ENCODE data around the gene PPARD.
A peak's percentile ranks its signal among the peaks of the same experiment; 100 is the strongest.
"Not testable (repeated sequence)": the region's sequence is repeated elsewhere in the genome, so short reads cannot be mapped to it uniquely, and the experiment has no call there.

The PPARD gene

GRCh38 chr6:35370785-35371493 lies 28.6 kb downstream of the PPARD start:
- DNase-seq (ENCODE audit: low spot score in 2 of 2): no peak
- no peaks in the 10 kb centered on the region for H3K27me3 ChIP-seq (ENCODE audit: low read depth)
- in situ Hi-C loops (cut with MboI; ENCODE audit: low sequenced_read_pairs): no loop called here
- no peak overlapping the region for H3K4me3 ChIP-seq
- no peaks in the 10 kb centered on the region for H3K9me3 ChIP-seq
- no peaks in the 10 kb centered on the region for H3K4me1 ChIP-seq
- no peaks in the 10 kb centered on the region for H3K36me3 ChIP-seq (replicated peaks)

- Histone ChIP-seq H3K36me3 (replicated peaks) (no peaks in the 10 kb centered on the region), H3K4me1 (no peaks in the 10 kb centered on the region), H3K27me3 (ENCODE audit: low read depth) (no peaks in the 10 kb centered on the region), H3K4me3 (no peak overlapping the region), H3K9me3 (no peaks in the 10 kb centered on the region)
- in situ Hi-C loops (cut with MboI; ENCODE audit: low sequenced_read_pairs): no loop called here
- DNase-seq (ENCODE audit: low spot score in 2 of 2): no peak
These were observed 29.3 kb downstream of the PPARD start for GRCh38 chr6:35371494-35372262.

DNA sequence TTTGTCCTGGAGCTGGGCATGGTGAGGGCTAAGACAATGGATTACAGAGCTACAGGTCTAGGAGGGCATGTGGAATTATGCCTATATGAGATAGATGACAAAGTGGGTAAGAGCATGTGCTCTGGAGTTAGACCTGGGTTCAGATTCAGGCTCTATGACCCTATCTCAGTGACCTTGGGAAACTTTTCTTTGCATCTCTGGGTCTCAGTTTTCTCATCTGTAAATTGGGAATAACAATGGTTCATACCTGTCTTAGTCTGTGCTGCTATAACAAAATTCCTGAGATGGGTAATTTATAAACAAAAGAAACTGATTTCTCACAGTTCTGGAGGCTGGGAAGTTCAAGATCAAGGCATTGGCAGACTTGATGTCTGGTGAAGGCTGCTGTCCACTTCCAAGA lies 30.3 kb downstream of the PPARD start:
- DNase-seq (ENCODE audit: low spot score in 2 of 2): no peak
- H3K36me3 ChIP-seq (replicated peaks): no peaks in the 10 kb centered on the region
- H3K9me3 ChIP-seq: no peaks in the 10 kb centered on the region
- H3K4me1 ChIP-seq: no peaks in the 10 kb centered on the region
- H3K27me3 ChIP-seq (ENCODE audit: low read depth): no peaks in the 10 kb centered on the region
- H3K4me3 ChIP-seq: no peak overlapping the region
- in situ Hi-C loops (cut with MboI; ENCODE audit: low sequenced_read_pairs): no loop called here

DNA sequence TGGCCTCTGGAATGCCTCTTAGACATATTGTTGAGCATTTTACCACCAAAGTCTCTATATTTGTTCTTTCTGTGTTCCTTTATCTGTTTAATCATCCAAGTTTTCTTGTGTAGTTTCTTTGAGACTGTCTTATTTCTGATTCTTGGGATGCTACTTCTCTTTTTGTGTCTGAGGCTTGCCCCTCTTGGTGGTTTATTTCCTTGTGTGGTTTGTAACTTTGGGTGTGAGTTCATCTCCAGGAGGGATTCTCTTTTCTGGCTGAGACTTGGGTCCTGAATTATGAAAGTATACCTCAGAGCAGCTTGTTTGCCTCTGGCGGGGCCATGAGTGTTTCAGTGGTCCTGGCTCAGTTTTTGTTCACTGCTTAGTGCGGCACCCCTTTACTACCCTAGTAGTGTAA lies 33.9 kb downstream of the PPARD start:
- in situ Hi-C loops (cut with MboI; ENCODE audit: low sequenced_read_pairs): no loop called here
- Histone ChIP-seq H3K9me3 (no peaks in the 10 kb centered on the region), H3K27me3 (ENCODE audit: low read depth) (no peaks in the 10 kb centered on the region), H3K4me1 (no peaks in the 10 kb centered on the region), H3K4me3 (no peak overlapping the region), H3K36me3 (replicated peaks) (no peaks in the 10 kb centered on the region)
- no peak for DNase-seq (ENCODE audit: low spot score in 2 of 2)

GRCh38 chr6:35377002-35377401 lies 34.6 kb downstream of the PPARD start:
- DNase-seq (ENCODE audit: low spot score in 2 of 2): no peak
- H3K36me3 ChIP-seq (replicated peaks): no peaks in the 10 kb centered on the region
- H3K9me3 ChIP-seq: no peaks in the 10 kb centered on the region
- H3K27me3 ChIP-seq (ENCODE audit: low read depth): no peaks in the 10 kb centered on the region
- no peak overlapping the region for H3K4me3 ChIP-seq
- in situ Hi-C loops (cut with MboI; ENCODE audit: low sequenced_read_pairs): no loop called here
- H3K4me1 ChIP-seq: no peaks in the 10 kb centered on the region

DNA sequence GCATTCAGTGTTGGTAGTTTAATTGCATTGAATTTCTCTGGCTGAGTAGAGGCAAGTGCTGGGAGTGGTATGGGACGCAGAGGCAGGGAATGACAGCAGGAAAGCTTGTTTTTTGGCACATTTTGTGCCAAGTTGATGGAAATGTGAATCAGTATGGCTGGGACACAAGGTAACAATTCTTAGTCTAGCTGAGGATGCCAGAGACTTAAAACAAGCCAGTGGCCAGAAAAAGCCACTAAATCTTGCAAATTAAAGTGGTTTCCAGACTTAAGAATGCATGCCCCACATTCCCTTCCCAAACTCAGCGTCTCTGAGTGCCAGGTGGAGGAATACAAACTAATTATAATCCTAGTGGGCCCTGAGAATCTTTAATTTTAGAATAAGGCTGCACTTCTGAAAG lies 35.9 kb downstream of the PPARD start:
- in situ Hi-C loops (cut with MboI; ENCODE audit: low sequenced_read_pairs): no loop called here
- DNase-seq (ENCODE audit: low spot score in 2 of 2): no peak

GRCh38 chr6:35381132-35381531 lies 38.8 kb downstream of the PPARD start:
- no peak for DNase-seq (ENCODE audit: low spot score in 2 of 2)
- Histone ChIP-seq H3K27me3 (ENCODE audit: low read depth) (no peaks in the 10 kb centered on the region), H3K4me3 (no peak overlapping the region), H3K4me1 (no peaks in the 10 kb centered on the region), H3K9me3 (no peaks in the 10 kb centered on the region), H3K36me3 (replicated peaks) (no peaks in the 10 kb centered on the region)
- in situ Hi-C loops (cut with MboI; ENCODE audit: low sequenced_read_pairs): no loop called here

More for the DNA sequence above, 35.9 kb downstream of the PPARD start:
- no peak overlapping the region for H3K4me3 ChIP-seq
- H3K9me3 ChIP-seq: no peaks in the 10 kb centered on the region
- no peaks in the 10 kb centered on the region for H3K36me3 ChIP-seq (replicated peaks)
- H3K27me3 ChIP-seq (ENCODE audit: low read depth): no peaks in the 10 kb centered on the region
- H3K4me1 ChIP-seq: no peaks in the 10 kb centered on the region

- no peaks in the 10 kb centered on the region for H3K27me3 ChIP-seq (ENCODE audit: low read depth)
- no peaks in the 10 kb centered on the region for H3K4me1 ChIP-seq
- H3K36me3 ChIP-seq (replicated peaks): no peaks in the 10 kb centered on the region
- no peak overlapping the region for H3K4me3 ChIP-seq
- in situ Hi-C loops (cut with MboI; ENCODE audit: low sequenced_read_pairs): no loop called here
- no peak for DNase-seq (ENCODE audit: low spot score in 2 of 2)
- no peaks in the 10 kb centered on the region for H3K9me3 ChIP-seq
These were observed 39.7 kb downstream of the PPARD start for GRCh38 chr6:35382015-35382414.

- peak in 1 of 2 experiments; percentile 10 for DNase-seq (ENCODE audit: low spot score in 2 of 2)
- Histone ChIP-seq H3K4me3 (no peak overlapping the region), H3K27me3 (ENCODE audit: low read depth) (no peaks in the 10 kb centered on the region), H3K4me1 (no peaks in the 10 kb centered on the region), H3K36me3 (replicated peaks) (no peaks in the 10 kb centered on the region), H3K9me3 (no peaks in the 10 kb centered on the region)
- in situ Hi-C loops (cut with MboI; ENCODE audit: low sequenced_read_pairs): no loop called here
These were observed 43.3 kb downstream of the PPARD start for GRCh38 chr6:35385457-35386202.

- Histone ChIP-seq H3K4me3 (no peak overlapping the region), H3K27me3 (ENCODE audit: low read depth) (no peaks in the 10 kb centered on the region), H3K36me3 (replicated peaks) (no peaks in the 10 kb centered on the region), H3K9me3 (no peaks in the 10 kb centered on the region), H3K4me1 (no peaks in the 10 kb centered on the region)
- in situ Hi-C loops (cut with MboI; ENCODE audit: low sequenced_read_pairs): no loop called here
- DNase-seq (ENCODE audit: low spot score in 2 of 2): no peak
These were observed 44.6 kb downstream of the PPARD start for GRCh38 chr6:35386989-35387388.

- H3K4me3 ChIP-seq: no peak overlapping the region
- in situ Hi-C loops (cut with MboI; ENCODE audit: low sequenced_read_pairs): no loop called here
- no peaks in the 10 kb centered on the region for H3K36me3 ChIP-seq (replicated peaks)
- H3K4me1 ChIP-seq: no peaks in the 10 kb centered on the region
- H3K27me3 ChIP-seq (ENCODE audit: low read depth): no peaks in the 10 kb centered on the region
- no peak for DNase-seq (ENCODE audit: low spot score in 2 of 2)
- no peaks in the 10 kb centered on the region for H3K9me3 ChIP-seq
These were observed 45.7 kb downstream of the PPARD start for GRCh38 chr6:35388030-35388429.

GRCh38 chr6:35388772-35389352 lies 46.5 kb downstream of the PPARD start:
- H3K4me3 ChIP-seq: no peak overlapping the region
- in situ Hi-C loops (cut with MboI; ENCODE audit: low sequenced_read_pairs): no loop called here

GRCh38 chr6:35389386-35389785 lies 47.0 kb downstream of the PPARD start:
- DNase-seq (ENCODE audit: low spot score in 2 of 2); H3K36me3 ChIP-seq (replicated peaks); H3K27me3 ChIP-seq (ENCODE audit: low read depth); H3K4me3 ChIP-seq; H3K4me1 ChIP-seq; H3K9me3 ChIP-seq; in situ Hi-C loops (cut with MboI; ENCODE audit: low sequenced_read_pairs): not testable (repeated sequence)

More at GRCh38 chr6:35388772-35389352, 46.5 kb downstream of the PPARD start:
- DNase-seq (ENCODE audit: low spot score in 2 of 2): no peak
- Histone ChIP-seq H3K27me3 (ENCODE audit: low read depth) (no peaks in the 10 kb centered on the region), H3K36me3 (replicated peaks) (no peaks in the 10 kb centered on the region), H3K9me3 (no peaks in the 10 kb centered on the region), H3K4me1 (no peaks in the 10 kb centered on the region)

Data from HAP-1 (cell line).